ENCODE data around the gene RAVER1.
"Not testable (repeated sequence)": the region's sequence is repeated elsewhere in the genome, so short reads cannot be mapped to it uniquely, and the experiment has no call there.

The RAVER1 gene

DNA sequence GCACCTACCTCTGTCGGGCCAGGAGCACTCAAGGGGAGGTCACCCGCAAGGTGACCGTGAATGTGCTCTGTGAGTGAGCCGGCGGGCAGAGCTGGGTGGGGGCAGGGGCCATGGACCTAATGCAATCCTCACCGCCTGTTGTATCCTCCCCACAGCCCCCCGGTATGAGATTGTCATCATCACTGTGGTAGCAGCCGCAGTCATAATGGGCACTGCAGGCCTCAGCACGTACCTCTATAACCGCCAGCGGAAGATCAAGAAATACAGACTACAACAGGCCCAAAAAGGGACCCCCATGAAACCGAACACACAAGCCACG is 48.4 kb downstream of the RAVER1 start:
- DNase-seq, result no peak
- TF ChIP-seq GATA1 (IDR thresholded peaks at IDR 0.05; ENCODE audit: low read depth, low read length) (no peak), POLR2A (IDR thresholded peaks at IDR 0.05; ENCODE audit: low read length) (no peak)

GRCh38 chr19:10284065-10284959 is 49.0 kb downstream of the RAVER1 start:
- no peak for TF ChIP-seq GATA1 (IDR thresholded peaks at IDR 0.05; ENCODE audit: low read depth, low read length)
- no peak for TF ChIP-seq POLR2A (IDR thresholded peaks at IDR 0.05; ENCODE audit: low read length)
- no peak for DNase-seq

- DNase-seq, result peak; percentile 32 to 40
- no peak for TF ChIP-seq GATA1 (IDR thresholded peaks at IDR 0.05; ENCODE audit: low read depth, low read length)
- no peak for TF ChIP-seq POLR2A (IDR thresholded peaks at IDR 0.05; ENCODE audit: low read length)
Measured at GRCh38 chr19:10283301-10284064, 49.8 kb downstream of the RAVER1 start.

DNA sequence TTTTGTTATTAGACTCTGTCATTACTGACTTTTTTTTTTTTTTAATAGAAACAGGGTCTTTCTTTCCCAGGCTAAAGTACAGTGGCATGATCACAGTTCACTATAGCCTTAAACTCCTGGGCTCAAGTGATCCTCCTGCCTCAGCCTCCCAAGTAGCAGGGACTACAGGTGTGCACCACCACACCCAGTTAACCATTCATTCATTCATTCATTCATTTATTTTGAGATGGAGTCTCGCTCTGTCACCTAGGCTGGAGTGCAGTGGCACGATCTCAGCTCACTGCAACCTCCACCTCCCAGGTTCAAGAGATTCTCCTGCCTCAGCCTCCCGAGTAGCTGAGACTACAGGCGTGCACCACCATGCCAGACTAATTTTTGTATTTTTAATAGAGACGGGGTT is 51.3 kb downstream of the RAVER1 start:
- not testable (repeated sequence) for DNase-seq

DNA sequence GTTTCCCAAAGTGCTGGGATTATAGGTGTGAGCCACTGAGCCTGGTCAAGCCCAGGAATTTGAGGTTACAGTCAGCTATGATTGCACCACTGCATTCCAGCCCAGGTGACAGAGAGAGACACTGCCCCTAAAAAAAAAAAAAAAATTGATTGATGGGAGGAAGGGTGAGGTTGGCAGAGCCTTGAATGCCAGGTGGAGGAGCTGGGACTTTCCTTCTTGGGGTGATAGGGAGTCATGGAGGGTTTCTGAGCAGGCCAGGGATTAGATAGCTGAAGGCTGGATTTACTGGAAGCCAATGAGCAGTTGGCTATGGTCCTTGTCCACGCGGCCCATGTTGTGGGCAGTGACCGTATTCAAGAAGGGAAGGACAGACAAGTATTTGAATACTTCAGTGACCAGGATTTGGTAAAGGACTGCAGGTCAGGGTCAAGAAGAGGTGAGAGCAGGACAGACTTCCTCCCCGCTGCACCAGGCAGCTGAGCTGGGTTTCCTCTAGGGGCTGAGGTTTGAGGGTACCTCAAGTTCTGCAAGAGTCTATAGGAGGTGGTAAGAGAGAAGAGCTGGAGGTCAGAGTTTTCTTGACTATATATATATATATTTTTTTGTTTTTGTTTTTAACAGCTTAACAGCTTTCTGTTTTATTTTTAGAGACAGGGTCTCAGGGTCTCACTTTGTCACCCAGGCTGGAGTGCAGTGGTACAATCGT is 53.4 kb downstream of the RAVER1 start:
- no peak for DNase-seq
- no peak for TF ChIP-seq POLR2A (IDR thresholded peaks at IDR 0.05; ENCODE audit: low read length)
- TF ChIP-seq GATA1 (IDR thresholded peaks at IDR 0.05; ENCODE audit: low read depth, low read length), result no peak

DNA sequence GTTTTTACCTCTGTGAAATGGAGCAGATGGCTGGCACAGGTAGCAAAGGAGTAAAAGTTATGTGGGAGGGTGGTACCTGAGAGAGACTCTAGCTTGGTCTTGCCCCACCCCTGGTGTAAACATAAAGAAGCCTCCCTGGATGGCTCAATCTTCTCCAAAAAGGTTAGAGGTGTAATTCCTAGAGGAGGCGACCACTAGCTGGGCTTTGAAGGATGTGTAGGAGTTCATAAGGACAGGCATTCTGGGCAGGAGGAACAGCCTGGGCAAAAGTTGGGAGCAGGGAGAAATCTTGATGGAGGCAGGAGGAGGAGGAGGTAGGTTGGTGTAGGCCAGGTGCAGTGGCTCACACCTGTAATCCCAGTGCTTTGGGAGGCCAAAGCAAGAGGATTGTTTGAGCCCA is 54.4 kb downstream of the RAVER1 start:
- DNase-seq, result no peak
- TF ChIP-seq GATA1 (IDR thresholded peaks at IDR 0.05; ENCODE audit: low read depth, low read length), result no peak
- no peak for TF ChIP-seq POLR2A (IDR thresholded peaks at IDR 0.05; ENCODE audit: low read length)

- TF ChIP-seq POLR2A (IDR thresholded peaks at IDR 0.05; ENCODE audit: low read length), result no peak
- no peak for TF ChIP-seq GATA1 (IDR thresholded peaks at IDR 0.05; ENCODE audit: low read depth, low read length)
- DNase-seq, result no peak
Measured at GRCh38 chr19:10277795-10278589, 55.3 kb downstream of the RAVER1 start.

DNA sequence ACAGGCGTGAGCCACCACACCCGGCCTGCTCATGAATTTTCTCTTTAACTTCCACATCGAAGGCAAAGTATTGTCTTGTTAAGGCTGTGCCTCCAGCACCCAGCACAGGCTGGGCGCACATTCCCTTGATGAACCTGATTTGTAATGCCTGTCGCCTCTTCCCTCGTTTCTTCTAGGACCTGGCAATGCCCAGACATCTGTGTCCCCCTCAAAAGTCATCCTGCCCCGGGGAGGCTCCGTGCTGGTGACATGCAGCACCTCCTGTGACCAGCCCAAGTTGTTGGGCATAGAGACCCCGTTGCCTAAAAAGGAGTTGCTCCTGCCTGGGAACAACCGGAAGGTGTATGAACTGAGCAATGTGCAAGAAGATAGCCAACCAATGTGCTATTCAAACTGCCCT is 58.7 kb downstream of the RAVER1 start:
- no peak for DNase-seq
- TF ChIP-seq GATA1 (IDR thresholded peaks at IDR 0.05; ENCODE audit: low read depth, low read length) (no peak), POLR2A (IDR thresholded peaks at IDR 0.05; ENCODE audit: low read length) (no peak)

- no peak for DNase-seq
- TF ChIP-seq GATA1 (IDR thresholded peaks at IDR 0.05; ENCODE audit: low read depth, low read length) (no peak), POLR2A (IDR thresholded peaks at IDR 0.05; ENCODE audit: low read length) (no peak)
Measured at GRCh38 chr19:10271543-10272086, 61.7 kb downstream of the RAVER1 start.

DNA sequence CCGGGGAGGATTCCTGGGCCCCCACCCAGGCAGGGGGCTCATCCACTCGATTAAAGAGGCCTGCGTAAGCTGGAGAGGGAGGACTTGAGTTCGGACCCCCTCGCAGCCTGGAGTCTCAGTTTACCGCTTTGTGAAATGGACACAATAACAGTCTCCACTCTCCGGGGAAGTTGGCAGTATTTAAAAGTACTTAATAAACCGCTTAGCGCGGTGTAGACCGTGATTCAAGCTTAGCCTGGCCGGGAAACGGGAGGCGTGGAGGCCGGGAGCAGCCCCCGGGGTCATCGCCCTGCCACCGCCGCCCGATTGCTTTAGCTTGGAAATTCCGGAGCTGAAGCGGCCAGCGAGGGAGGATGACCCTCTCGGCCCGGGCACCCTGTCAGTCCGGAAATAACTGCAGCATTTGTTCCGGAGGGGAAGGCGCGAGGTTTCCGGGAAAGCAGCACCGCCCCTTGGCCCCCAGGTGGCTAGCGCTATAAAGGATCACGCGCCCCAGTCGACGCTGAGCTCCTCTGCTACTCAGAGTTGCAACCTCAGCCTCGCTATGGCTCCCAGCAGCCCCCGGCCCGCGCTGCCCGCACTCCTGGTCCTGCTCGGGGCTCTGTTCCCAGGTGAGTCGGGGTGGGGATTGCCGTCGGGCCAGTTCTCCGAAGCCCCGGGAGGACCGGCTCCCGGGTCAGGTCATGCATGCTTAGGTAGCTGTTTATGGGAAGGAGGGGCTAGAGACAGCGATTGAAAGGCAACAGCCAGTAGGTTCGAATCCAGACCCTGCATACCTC is 62.5 kb downstream of the RAVER1 start, which contains the start of gene ICAM1:
Gene ICAM1 (plus strand): TSS at position 505 of the 779 bp plus-strand sequence. CDS start 40 bp downstream, at position 545.
- TF ChIP-seq POLR2A (IDR thresholded peaks at IDR 0.05; ENCODE audit: low read length) (peak; percentile 38), GATA1 (IDR thresholded peaks at IDR 0.05; ENCODE audit: low read depth, low read length) (no peak)
- DNase-seq, result peak; percentile 48 to 57

- TF ChIP-seq POLR2A (IDR thresholded peaks at IDR 0.05; ENCODE audit: low read length) (no peak), GATA1 (IDR thresholded peaks at IDR 0.05; ENCODE audit: low read depth, low read length) (no peak)
- DNase-seq, result peak; percentile 27 to 57
Measured at GRCh38 chr19:10270180-10270615, 63.1 kb downstream of the RAVER1 start.

Data from erythroblast (primary cell).